Endothelial cell (in vitro differentiated cells): Measurements from ENCODE around the gene LAMA2. TPM values are rescaled to one million over a fixed set of nuclear protein-coding genes. Genes with fewer than 3 reads are reported as not detected.

Experiments used
- DNase-seq: peaks from one replicate; pipeline ENCODE4 v3.0.0; 2021; ENCODE audit warnings: low spot score
- H3K27ac Mint-ChIP-seq: one replicate; pipeline ENCODE4 v1.8.0; 2021; ENCODE audit warnings: mixed read lengths, inconsistent platforms; ENCODE audit not compliant: unreplicated experiment
- H3K27me3 Mint-ChIP-seq: one replicate; pipeline ENCODE4 v1.8.0; 2021; ENCODE audit warnings: mild to moderate bottlenecking, moderate library complexity, mixed read lengths, inconsistent platforms; ENCODE audit not compliant: unreplicated experiment
- H3K36me3 Mint-ChIP-seq: one replicate; pipeline ENCODE4 v1.8.0; 2021; ENCODE audit warnings: mild to moderate bottlenecking, low read depth, mixed read lengths, inconsistent platforms; ENCODE audit not compliant: unreplicated experiment
- H3K4me1 Mint-ChIP-seq: one replicate; pipeline ENCODE4 v1.8.0; 2021; ENCODE audit warnings: mild to moderate bottlenecking, mixed read lengths, inconsistent platforms; ENCODE audit not compliant: unreplicated experiment
- H3K4me3 Mint-ChIP-seq: one replicate; pipeline ENCODE4 v1.8.0; 2021; ENCODE audit warnings: mild to moderate bottlenecking, mixed read lengths, inconsistent platforms; ENCODE audit not compliant: unreplicated experiment
- H3K9me3 Mint-ChIP-seq: one replicate; pipeline ENCODE4 v1.8.0; 2021; ENCODE audit warnings: mixed read lengths, inconsistent platforms; ENCODE audit not compliant: unreplicated experiment
- CTCF ChIP-seq: fragments of 200-600 bp; sonication (generic); IDR thresholded peaks from one replicate; pipeline ENCODE4 v1.5.0; 2021; ENCODE audit warnings: antibody characterized with exemption; ENCODE audit not compliant: unreplicated experiment
- total RNA-seq: library from RNA; stranded (reverse); fragmentation: NEBNext Ultra II Directional; extraction: Animal tissue kit (Norgen Biotek cat#: 25700); gene quantifications from one replicate; pipeline ENCODE4 v1.2.1, GENCODE V29; 2021; ENCODE audit not compliant: unreplicated experiment

LAMA2 gene
- total RNA-seq, 1 donor from 2014 or later, result 2.0 TPM

DNA sequence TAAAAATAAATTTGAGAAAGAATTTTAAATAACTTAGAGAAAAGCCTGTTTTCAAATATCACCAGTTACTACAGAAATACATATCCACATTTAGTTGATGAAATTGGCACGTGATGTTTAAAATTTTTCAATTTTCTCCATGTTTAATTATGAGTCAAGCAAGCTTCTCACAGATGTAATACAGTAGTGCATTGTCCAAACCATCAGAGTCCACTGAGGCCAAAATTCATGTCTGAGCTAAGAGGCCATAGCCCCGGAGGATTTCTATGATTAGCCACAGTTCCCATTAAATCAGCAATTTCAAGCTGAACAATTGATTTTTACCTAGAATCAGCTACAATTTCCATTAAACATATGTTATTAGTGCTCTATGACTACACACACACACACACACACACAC, 387.0 kb downstream of the LAMA2 start:
- no peaks in the 10 kb centered on the region for H3K9me3 Mint-ChIP-seq
- H3K27me3 Mint-ChIP-seq, result no peaks in the 10 kb centered on the region
- no peak overlapping the region for H3K4me3 Mint-ChIP-seq
- no peak overlapping the region for H3K27ac Mint-ChIP-seq
- TF ChIP-seq CTCF, result no peak
- DNase-seq, result no peak
- H3K4me1 Mint-ChIP-seq, result no peaks in the 10 kb centered on the region
- H3K36me3 Mint-ChIP-seq, result no peaks in the 10 kb centered on the region

- no peaks in the 10 kb centered on the region for H3K27me3 Mint-ChIP-seq
- H3K4me3 Mint-ChIP-seq, result no peak overlapping the region
- no peak for TF ChIP-seq CTCF
- no peak for DNase-seq
- H3K36me3 Mint-ChIP-seq, result no peaks in the 10 kb centered on the region
- no peaks in the 10 kb centered on the region for H3K9me3 Mint-ChIP-seq
- no peak overlapping the region for H3K27ac Mint-ChIP-seq
- no peaks in the 10 kb centered on the region for H3K4me1 Mint-ChIP-seq
Observed at GRCh38 chr6:129270450-129270849, 387.5 kb downstream of the LAMA2 start.

DNA sequence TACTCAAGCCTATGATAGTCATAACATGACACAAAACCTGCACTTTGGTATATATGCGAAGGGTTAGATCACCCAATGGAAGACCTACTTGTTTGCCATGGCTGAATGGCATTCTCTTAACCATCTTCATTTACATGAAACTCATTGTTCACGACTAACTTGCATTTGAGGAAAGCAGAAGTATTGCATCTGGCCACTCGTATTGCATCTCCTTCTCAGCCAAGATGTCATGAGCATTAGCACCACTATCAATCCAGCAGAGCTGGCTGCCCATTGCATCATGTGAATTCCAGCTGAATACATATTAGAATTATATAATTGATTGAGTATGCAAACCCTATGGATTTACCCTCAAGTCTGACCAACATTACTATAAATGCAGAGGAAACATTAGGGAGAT, 390.2 kb downstream of the LAMA2 start:
- Mint-ChIP-seq H3K27ac (no peak overlapping the region), H3K27me3 (no peaks in the 10 kb centered on the region), H3K36me3 (no peaks in the 10 kb centered on the region), H3K4me3 (no peak overlapping the region), H3K9me3 (no peaks in the 10 kb centered on the region), H3K4me1 (no peaks in the 10 kb centered on the region)
- DNase-seq, result no peak
- TF ChIP-seq CTCF, result no peak

DNA sequence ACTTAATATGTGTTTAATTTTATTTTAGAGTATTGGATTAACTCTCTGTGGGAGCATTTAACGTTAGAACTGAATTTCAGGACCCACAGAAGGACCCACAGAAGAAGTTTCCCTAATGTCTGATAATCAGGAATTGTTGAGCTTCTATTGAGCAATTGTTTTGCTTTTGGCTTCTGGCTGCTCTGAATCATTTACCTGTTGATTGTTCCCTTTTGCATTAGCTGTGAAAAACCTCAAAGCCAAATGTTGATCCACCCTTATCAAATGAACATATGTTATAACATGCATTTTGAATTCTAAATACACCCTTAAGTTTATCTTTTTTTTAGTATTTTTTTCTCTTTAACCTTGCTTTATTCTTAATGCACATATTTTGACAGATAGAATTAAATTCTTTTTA, 393.5 kb downstream of the LAMA2 start:
- H3K36me3 Mint-ChIP-seq, result no peaks in the 10 kb centered on the region
- no peak overlapping the region for H3K27ac Mint-ChIP-seq
- no peak for DNase-seq
- no peak overlapping the region for H3K4me3 Mint-ChIP-seq
- H3K4me1 Mint-ChIP-seq, result no peaks in the 10 kb centered on the region
- no peak for TF ChIP-seq CTCF
- H3K9me3 Mint-ChIP-seq, result no peaks in the 10 kb centered on the region
- H3K27me3 Mint-ChIP-seq, result no peaks in the 10 kb centered on the region

GRCh38 chr6:129276986-129277385, 394.0 kb downstream of the LAMA2 start:
- Mint-ChIP-seq H3K27ac (no peak overlapping the region), H3K4me1 (no peaks in the 10 kb centered on the region)
- DNase-seq, result no peak

More at GRCh38 chr6:129276986-129277385, 394.0 kb downstream of the LAMA2 start:
- Mint-ChIP-seq H3K9me3 (no peaks in the 10 kb centered on the region), H3K36me3 (no peaks in the 10 kb centered on the region), H3K27me3 (no peaks in the 10 kb centered on the region), H3K4me3 (no peak overlapping the region)
- no peak for TF ChIP-seq CTCF
